Measurements from ENCODE around the gene HSPA4.

Gene HSPA4

GRCh38 chr5:133106761-133107572 lies 55.2 kb downstream of the HSPA4 start:
- DNase-seq = no peak

GRCh38 chr5:133108481-133108921 lies 56.7 kb downstream of the HSPA4 start:
- no peak for DNase-seq

DNA sequence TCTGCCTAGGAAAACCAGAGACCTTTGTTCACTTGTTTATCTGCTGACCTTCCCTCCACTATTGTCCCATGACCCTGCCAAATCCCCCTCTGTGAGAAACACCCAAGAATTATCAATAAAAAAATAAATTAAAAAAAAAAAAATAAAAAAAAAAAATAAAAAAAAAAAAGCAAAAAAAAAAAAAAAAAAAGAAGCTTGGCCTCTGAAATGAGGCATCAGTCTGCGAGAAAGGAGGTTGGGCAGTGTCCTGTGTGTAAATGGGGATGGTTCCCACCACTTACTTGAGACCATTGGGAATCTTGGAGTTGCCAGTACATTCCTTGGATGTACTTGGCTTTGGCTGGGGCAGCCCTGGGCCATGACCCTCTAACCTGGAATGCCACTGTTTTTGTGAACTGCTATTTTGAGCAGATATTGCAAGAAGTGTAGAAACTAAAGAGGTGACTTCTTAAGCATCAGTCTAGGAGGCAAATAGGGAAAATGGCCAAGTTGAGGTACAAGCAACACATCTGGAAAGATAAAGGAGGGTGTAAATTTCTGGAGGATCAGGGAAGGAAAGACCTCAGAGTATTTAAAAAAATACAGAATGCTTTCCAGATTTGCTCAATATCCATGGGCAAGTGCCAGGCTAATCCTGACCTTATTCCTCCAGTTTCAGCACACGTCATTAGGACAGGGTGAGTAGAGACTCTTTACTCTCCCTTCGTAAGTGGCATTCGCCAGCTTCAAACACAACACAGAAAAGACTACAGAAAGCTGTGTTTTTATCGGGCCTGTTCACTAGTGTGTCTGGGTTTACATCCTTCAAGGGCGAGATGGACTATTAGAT lies 58.1 kb downstream of the HSPA4 start:
- no peak for DNase-seq

GRCh38 chr5:133110709-133111108 lies 58.9 kb downstream of the HSPA4 start:
- DNase-seq = no peak

DNA sequence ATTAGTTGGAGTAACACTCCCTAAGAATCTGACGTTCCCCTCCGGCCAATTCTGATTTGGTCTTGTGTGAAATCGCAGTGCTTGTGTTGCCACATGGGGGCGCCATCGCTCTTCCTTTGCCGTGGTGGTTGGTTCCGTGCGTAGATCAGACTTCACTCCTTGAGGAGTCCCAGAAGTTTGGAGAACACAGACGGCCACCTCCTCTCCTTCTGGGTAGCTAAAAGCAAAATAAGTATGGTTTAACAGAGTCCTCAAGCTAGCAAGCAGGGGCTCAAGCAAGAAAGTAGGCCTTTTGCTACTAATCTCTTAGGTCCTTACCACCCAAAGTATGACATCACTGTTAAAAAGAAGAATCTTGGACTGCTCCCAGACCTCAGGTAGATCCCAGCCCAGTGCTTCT lies 59.5 kb downstream of the HSPA4 start:
- DNase-seq = peak; percentile 18

GRCh38 chr5:133112026-133112660 lies 60.3 kb downstream of the HSPA4 start:
- DNase-seq = no peak

GRCh38 chr5:133113331-133114061 lies 61.7 kb downstream of the HSPA4 start:
- DNase-seq = no peak

GRCh38 chr5:133114166-133114932 lies 62.5 kb downstream of the HSPA4 start:
- DNase-seq = no peak

DNA sequence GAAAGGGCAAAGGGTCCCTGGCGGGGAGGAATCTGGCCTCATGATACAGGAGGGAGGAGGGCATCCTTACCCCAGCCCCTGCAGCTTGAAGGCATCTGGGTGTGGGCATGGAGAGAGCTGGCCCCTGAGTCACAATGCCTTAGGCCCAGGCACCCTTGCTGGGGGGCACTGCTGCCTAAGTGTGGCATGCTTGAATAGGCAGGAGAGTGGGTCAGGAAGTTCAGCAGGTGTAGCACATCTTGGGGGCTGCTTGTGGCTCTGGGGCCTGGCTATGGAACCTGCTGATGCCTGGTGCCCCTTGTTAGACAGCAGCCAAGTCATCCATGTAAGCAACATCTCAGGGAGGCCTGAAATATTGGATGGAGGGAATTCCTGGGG lies 63.1 kb downstream of the HSPA4 start:
- DNase-seq = no peak

DNA sequence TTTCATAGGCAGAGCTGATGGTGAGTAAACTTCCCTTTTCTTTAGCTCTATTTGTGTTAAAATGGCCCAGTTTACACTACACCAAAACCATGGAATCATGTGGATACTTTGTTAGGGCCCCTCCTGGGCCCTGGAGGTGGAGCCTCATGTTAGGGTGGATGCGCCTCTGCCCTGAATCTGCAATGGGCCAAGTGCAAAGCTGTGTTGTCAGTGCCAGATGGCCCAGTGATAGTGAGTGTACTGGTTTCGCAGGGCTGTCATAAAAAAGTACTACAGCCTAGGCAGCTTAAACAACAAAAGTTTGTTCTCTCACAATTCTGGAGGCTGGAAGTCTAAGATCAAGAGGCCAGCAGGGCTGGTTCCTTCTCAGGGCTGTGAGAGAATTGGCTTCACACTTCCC lies 64.8 kb downstream of the HSPA4 start:
- no peak for DNase-seq

DNA sequence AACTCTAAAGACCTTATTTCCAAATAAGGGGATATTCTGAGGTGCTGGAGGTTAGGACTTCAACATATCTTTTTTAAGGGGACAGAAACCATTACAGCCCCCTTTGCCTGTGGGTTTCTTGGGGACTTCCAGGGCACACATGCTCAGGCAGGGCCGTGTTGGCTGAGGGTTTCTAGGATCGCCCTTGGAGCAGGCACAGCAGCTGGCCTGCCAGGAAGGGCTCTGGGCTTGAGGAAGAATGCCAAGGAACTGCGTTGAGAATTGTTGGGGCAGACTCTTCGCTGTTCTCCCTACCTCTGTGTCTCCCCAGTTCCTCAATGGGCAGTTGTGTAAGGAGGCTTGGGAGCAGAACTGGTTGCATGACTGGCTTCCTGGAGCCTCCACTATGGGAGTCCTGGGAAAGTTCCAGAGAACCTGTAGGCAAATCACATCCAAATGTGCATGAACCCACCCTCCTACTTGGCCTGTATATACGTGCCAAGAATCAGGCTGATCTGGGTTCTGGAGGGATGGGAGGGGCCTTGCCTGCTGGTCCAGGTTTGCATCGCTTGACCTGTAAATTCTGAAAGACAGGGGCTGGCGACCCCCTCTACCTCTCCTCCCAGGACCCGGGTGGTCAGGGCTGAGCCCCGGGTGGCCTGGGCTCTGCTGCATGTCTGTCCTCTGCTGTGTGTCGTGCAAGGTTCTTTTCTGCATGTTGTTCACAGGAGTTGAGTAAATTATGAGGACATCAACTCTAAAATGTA lies 65.5 kb downstream of the HSPA4 start:
- no peak for DNase-seq

DNA sequence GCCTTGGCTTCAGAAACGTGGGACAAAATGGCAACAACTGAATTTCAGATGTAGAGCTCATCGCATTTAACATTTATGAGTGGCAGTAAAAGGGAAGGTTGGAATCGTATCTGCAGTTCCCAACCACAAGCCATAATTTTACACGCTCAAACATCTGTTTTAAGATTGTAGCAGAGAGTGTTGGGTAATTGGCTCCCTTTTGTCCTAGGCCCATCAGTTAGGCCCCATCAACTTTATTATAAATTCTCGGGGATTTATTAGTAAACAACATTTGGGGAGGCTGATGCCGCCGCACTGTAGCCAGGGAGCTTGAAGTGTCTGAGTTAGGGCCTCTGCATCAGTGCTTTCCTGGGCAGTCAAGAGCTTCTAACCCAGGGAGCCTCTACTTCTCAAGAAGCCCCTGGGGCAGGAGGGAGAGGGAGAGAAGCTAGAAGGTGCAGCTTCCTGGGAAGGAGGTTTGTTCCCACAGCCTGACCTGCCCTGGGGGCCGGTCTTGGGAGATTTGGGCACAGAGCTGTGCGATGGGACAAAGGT lies 66.2 kb downstream of the HSPA4 start:
- no peak for DNase-seq

DNA sequence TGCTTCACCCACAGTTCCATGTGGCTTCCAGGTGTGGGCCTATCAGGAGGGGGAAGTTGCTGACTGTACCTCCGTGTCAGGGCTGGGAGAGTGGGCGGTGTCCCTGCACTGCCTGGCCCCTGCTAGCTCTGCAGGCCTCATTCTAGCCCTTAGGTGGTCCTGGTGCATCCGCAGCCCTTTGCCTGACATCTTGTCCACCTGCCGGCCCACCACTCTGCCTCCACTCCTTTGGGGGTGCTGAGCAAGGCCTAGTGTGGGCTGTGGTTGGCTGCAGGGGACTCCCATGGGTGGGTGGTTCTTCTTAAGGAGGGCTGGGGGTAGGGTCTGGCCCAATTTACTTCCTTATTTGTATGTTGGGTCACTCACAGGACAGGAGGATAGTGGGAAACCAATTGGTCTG lies 66.9 kb downstream of the HSPA4 start:
- DNase-seq = no peak

DNA sequence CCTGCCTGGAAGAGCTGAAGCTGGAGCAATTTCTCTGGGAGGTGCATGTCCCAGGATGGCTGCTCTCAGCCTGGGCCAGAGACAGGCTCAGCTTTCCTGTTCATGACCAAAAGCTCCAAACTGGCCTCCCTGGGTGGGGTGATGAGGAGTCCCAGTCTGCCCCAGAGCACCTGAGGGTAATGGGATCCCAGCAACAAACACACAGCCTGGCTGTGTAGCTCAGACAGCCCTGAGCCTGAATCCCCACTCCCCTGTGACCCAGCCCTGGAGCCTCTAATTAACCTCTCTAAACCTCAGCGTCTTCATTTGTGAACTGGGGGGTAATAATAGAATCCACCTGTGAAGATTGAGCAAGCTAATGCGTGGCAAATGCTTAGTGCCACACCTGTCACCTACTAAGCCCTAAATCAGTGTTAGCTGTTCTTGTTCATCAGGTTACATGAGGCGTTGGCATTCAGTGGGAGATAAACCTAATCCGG lies 67.5 kb downstream of the HSPA4 start:
- DNase-seq = no peak

DNA sequence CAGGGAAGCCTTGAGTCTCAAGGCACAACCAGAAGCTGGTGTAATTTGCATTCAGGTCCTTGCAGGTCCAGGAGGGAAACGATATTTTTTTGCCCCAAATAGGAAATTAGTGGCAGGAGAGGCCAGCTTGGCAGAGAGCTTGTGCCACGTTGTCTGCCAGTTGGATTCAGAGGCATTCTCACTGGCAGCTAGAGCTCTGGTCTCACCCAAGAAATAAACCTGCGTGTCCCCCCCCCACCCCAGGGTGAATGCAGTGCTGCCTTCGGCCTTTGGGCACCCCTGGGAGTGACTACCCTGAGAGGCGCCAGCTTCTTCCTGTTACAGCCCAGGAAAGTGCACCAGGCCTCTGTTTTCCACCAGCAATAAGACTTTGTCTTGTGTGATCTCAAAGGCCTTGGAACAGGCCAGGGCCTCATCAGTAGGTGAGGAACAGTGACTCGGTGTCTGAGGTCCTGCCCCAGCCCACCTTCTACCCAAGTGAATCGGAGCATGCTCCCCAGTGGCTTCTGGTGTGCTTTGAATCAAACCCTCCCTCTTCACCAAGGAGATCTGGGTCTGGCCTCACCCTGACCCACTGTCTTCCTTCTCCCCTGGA lies 68.4 kb downstream of the HSPA4 start:
- no peak for DNase-seq

DNA sequence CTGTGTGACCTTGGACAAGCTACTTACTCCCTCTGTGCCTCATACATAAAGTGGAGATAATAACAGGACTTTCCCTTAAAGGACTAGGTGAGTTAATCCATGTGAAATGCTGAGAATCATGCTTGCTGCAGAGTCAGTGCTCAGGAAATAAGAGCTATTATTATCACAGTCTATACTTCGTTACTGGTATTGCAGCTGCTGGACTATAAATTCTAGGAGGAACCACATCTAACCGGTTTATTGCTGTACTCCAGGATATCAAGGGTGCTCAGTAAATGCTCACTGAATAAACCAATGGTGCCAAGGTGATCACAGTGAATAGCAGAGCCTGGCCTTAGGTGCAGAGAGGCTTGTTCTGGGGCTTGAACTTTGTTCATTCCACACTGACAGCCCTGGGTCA lies 69.3 kb downstream of the HSPA4 start:
- DNase-seq = no peak

DNA sequence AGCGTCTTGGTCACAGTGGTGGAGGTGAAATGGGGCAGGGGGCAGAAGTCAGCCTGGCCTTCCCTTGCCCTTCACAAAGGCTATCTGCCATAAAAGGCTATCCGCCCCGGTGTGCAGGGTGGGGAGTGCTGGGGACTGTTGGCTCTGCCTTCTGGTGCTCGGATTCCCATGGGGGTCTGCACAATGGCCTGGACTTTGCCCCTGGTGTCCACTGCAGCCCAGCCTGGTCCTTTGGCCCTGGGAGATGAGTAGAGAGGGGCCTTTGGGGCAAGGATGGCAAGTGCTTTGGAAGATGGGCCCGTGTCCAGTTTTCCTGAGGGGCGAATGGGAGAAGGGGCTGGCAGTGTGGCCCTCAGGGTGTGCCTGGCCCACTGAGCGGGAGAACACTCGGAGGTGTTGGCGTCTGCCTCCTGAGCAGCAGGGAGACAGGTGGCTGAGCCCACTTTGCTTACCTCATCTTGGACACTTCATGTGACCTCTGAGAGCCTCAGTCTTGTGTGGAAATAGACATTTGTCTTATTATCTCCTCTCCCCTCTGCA lies 69.9 kb downstream of the HSPA4 start:
- no peak for DNase-seq

DNA sequence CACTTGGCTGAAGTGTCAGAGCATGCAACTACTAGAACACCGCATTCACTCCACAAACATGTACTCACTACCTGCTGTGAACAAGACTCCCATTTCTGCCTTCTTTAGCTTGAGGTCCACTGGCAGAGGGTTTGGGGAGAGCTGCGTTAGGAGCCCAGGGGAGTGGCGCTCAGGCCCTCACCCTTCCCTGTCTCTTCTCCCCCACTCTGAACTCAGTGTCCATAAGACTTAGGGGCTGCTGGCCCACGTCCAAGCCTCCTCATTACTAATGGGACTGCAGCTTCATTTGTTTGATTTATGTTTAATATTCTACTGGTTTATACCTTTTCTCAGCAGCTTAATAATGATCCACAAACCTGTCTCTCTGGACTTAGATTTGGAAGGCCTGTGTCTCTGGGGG lies 70.9 kb downstream of the HSPA4 start:
- DNase-seq = no peak

DNA sequence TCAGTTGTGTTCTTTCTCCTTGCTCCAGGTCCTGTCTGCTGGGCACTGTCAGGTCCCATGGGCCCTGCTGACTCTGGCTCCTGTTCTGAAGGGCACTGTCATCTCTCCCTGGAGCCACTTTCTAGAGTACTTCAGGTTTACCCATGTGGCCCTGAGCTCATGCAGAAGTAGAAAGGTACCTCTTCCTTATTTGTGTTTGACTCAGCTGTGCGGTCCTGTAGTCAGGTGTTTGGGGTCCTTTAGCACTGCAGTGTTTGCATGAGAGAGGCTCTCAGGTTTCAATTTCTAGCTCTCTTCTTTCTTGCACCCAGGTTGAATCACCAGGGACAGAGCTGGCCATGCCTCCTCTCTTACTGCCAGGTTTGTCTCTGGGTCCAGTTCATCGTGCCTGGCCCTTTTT lies 71.5 kb downstream of the HSPA4 start:
- no peak for DNase-seq

GRCh38 chr5:133124891-133125290 lies 73.1 kb downstream of the HSPA4 start:
- no peak for DNase-seq
